HFF-Myc (cell line): Measurements from ENCODE around the gene EFNA1.
A peak's percentile ranks its signal among the peaks of the same experiment; 100 is the strongest.

ENCODE experiments used
- DNase-seq: peaks from one replicate; pipeline ENCODE4 v3.0.0-alpha.2; 2011; ENCODE audit warnings: low read depth; ENCODE audit errors: extremely low read depth
- H3K4me3 ChIP-seq: replicated peaks from 2 replicates; pipeline ENCODE4 v1.5.1; 2011; ENCODE audit warnings: low read depth, mild to moderate bottlenecking, control low read depth, low read length
- TF ChIP-seq, protein P1 (sequence below): IDR thresholded peaks from 2 replicates; pipeline ENCODE4 v1.5.1; 2012; ENCODE audit warnings: mild to moderate bottlenecking, low read depth, low read length, control low read depth; ENCODE audit errors: missing control alignments

Gene EFNA1

DNA sequence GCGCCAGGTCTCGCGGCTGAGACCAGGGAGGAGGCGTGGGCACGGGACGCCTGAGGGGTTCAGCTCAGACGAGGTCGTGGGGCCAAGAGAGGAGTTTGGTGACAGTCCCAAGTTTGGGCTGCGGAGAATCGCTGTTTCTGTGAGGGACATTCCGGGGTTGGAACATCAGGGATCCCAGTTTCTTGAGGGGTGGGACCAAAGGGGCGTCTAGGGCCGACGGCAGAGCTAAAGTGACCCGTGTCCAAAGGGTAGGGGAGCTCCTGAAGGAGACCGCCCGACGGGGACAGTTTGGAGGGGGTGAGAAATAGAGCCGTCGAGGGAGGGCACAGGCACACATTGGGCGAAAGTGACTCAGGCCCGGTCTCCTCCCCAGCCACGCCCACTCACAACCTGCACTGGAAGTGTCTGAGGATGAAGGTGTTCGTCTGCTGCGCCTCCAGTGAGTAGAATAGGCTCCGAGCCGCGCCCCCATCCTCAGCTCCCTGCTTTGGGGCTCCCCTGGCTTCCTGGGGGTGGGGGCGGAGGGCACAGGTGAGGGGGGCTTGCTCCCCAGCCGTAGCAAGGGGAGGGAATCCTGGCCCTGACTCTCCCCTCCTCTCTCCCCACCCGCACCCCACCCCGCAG, 42.1 kb upstream of the EFNA1 start:
- peak overlapping the region; percentile 63 for H3K4me3 ChIP-seq
- TF ChIP-seq, protein P1, sequence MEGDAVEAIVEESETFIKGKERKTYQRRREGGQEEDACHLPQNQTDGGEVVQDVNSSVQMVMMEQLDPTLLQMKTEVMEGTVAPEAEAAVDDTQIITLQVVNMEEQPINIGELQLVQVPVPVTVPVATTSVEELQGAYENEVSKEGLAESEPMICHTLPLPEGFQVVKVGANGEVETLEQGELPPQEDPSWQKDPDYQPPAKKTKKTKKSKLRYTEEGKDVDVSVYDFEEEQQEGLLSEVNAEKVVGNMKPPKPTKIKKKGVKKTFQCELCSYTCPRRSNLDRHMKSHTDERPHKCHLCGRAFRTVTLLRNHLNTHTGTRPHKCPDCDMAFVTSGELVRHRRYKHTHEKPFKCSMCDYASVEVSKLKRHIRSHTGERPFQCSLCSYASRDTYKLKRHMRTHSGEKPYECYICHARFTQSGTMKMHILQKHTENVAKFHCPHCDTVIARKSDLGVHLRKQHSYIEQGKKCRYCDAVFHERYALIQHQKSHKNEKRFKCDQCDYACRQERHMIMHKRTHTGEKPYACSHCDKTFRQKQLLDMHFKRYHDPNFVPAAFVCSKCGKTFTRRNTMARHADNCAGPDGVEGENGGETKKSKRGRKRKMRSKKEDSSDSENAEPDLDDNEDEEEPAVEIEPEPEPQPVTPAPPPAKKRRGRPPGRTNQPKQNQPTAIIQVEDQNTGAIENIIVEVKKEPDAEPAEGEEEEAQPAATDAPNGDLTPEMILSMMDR: no peak
- DNase-seq: no peak

DNA sequence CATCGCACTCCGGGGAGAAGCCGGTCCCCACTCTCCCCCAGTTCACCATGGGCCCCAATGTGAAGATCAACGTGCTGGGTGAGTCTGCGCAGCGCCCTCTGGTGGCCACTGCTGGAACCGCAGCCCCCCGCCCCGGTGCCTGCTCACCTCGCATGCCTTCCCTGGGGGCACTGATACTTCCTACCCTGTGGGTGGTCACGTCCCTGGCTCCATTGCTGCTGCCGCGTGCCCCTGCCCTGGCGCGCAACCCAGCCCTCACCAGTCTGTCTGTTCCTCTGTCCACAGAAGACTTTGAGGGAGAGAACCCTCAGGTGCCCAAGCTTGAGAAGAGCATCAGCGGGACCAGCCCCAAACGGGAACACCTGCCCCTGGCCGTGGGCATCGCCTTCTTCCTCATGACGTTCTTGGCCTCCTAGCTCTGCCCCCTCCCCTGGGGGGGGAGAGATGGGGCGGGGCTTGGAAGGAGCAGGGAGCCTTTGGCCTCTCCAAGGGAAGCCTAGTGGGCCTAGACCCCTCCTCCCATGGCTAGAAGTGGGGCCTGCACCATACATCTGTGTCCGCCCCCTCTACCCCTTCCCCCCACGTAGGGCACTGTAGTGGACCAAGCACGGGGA, 41.4 kb upstream of the EFNA1 start:
- no peak for DNase-seq
- TF ChIP-seq, protein P1: peak; percentile 90
- no peak overlapping the region for H3K4me3 ChIP-seq

DNA sequence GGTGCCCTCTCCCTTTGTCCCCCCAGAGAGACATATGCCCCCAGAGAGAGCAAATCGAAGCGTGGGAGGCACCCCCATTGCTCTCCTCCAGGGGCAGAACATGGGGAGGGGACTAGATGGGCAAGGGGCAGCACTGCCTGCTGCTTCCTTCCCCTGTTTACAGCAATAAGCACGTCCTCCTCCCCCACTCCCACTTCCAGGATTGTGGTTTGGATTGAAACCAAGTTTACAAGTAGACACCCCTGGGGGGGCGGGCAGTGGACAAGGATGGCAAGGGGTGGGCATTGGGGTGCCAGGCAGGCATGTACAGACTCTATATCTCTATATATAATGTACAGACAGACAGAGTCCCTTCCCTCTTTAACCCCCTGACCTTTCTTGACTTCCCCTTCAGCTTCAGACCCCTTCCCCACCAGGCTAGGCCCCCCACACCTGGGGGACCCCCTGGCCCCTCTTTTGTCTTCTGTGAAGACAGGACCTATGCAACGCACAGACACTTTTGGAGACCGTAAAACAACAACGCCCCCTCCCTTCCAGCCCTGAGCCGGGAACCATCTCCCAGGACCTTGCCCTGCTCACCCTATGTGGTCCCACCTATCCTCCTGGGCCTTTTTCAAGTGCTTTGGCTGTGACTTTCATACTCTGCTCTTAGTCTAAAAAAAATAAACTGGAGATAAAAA, 40.7 kb upstream of the EFNA1 start:
- H3K4me3 ChIP-seq: no peak overlapping the region
- no peak for DNase-seq

DNA sequence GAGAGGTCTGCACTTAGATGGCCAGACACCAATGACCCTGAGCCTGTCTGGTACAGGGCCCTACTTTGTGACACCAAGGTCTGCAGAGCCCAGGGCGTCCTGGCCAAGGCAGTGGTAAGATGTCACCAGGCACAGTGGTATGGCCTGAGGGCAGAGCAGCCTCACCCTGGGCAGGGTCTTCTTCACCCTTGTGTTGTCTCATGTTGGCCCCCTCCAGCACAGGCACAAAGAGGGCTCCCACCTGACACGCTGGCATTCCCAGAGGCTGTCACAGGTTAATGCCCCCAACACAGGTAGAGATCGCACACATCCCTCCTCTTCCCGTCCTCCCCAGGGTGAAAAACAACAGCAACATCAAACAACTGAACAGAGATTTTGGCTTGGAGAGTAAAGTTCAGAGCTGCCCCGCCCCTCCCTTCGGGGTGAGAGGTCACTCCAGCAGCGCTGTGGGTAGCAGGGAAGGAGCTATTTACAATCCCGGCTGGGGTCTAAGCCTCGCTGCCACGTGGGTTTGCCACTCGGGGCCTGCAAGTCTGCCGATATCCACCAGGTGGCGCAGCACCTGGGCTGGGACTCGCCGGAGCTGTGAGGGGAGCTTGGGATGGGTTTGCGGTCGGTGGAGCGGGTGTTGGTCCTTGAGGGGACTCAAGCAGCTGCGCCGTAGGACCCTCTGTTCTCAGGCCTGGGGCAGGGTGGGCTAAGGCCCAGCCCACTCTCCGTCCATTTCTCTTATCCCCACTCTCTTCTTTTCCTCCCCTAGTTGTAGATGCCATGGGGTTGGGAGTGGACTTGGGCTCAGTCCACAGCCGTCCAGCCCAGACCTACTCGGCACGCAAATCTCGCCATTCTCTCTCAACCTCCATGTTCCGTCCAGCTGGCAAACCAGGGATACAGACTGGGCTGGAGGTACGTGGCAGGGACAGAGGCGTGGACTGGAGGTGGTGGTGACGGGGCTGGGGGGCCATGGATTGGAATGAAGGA, 36.3 kb upstream of the EFNA1 start:
- TF ChIP-seq, protein P1: peak; percentile 93
- H3K4me3 ChIP-seq: no peak overlapping the region
- no peak for DNase-seq

More for the DNA sequence above, 40.7 kb upstream of the EFNA1 start:
- TF ChIP-seq, protein P1: peak; percentile 7

DNA sequence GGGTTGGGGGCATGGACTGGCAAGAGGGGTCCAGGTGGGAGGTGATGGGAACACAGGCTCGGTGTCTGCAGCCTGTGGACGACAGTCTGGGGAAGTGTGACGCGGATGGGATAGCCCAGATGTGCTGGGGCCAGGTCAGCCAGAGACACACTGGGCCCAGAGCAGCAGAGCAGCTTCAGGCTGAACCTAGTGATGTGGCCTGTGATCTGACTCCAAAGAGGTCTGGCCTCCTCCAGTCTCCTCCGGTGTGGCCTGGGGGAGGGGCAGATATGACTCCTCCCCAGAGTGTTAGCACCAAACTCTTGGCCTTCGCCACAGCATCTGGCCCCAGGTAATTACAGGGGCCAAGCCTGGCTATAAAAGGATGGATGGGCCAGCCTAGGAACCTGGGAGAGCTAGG, 35.5 kb upstream of the EFNA1 start:
- TF ChIP-seq, protein P1: no peak
- no peak for DNase-seq
- H3K4me3 ChIP-seq: no peak overlapping the region

DNA sequence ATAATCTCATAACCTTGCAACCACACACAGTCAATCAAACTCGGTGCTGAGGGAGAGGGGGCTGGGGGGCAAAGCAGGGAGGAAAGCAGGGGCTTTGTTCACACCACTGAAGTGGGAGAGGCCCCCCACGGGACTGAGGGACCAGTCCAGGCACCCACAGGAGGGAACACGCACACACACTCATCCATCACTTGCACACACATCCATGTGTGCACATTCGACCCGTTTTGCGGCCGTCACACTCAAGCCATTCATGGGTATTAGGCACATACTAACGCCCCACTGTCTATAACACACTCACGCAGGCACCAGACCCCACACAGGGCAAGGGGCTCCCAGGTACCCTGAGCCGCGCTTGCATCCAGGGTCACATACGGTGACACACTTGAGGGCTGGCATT, 35.0 kb upstream of the EFNA1 start:
- no peak overlapping the region for H3K4me3 ChIP-seq
- no peak for DNase-seq
- TF ChIP-seq, protein P1: no peak
